GM19452 (cell line): ENCODE data around the gene CUX1.

ENCODE experiments used
- ATAC-seq: cut with Tn5 transposase; IDR thresholded peaks from one replicate; pipeline ENCODE4 v1.9.1; 2021; ENCODE audit not compliant: unreplicated experiment

CUX1 gene

GRCh38 chr7:101952355-101953247 is 135.2 kb downstream of the CUX1 start:
- no peak for ATAC-seq

DNA sequence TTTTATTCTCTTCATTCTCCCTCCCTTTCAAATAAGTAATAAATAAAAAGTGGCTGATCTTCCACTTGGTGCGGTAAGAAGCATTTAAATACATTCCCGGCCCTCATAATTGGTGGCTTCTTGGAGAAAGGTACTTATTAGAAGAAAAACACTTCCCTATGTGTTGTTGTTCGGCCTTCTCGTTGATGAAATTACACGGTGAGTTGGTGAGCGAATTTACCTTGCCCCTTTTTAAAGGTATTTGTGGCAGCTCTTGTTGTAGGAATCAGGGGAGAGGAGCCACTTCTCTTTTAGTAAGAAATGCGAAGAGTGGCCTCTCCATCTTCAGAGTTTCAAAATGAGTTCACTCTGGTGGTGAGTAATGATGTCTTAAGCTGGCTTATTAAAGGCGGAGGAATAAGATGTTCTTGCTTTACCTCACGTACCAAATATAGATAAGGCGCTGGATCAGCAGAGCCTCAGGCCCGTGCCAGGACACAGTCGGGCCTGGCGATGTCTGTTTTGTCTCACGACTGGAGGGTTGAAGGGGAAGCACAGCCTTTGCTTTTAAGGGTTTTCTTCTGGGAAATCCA is 135.9 kb downstream of the CUX1 start:
- no peak for ATAC-seq

- ATAC-seq: no peak
Measured at GRCh38 chr7:101954499-101954898, 137.1 kb downstream of the CUX1 start.

DNA sequence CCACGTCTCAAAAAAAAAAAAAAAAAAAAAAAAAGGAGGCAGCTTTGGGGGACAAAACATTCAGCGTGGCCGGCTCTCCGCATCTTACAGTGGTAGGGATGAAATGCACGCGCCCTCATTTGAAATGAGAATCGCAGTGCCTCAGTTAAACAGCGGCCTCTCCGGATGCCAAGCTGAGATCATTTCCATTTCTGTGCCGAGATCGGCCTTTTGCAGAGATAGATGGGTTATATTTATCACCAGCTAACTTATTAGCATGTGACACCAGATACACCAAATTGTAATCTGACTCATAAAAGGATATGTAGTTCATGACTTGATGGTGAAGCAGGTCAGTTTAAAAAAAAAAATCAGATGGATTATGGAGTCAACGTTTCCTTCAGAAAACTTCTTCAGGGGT is 138.7 kb downstream of the CUX1 start:
- ATAC-seq: no peak

DNA sequence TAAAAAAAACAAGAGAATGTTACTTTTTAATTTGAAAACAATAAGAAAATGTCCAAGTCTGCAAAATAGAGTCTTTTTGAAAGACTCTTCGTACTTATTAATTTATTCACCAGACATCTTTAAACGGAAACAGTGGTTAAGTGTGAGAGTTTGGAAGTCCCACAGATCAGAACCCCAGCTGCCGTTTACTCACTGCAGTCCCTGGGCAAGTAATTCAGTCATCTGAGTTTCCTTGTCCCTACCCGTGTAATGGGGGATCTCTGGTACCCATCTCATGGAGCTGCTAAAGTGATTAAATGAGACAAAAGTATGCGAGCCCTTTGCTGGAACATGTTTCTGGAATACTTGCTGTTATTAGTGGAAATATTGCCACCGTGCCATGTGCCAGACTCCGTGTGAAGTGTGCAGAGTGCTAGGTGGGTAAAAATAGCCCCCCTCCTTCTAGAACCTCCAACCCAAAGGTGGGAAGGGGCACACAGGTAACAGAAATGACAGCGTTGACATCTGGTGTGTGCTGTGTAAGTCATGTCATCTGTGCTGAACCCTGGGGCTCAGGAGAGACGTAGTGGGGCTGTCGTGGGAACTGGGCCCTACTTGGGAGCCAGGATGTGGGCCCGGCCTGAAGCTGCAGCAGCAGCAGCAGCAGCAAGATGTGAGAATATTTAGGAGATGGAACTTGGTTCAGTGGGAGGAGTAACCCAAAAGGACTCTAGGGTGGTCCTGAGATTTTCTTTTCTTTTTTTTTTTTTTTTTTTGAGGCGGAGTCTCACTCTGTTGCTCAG is 140.5 kb downstream of the CUX1 start:
- ATAC-seq: no peak

- ATAC-seq: no peak
Measured at GRCh38 chr7:101959342-101959741, 141.9 kb downstream of the CUX1 start.

DNA sequence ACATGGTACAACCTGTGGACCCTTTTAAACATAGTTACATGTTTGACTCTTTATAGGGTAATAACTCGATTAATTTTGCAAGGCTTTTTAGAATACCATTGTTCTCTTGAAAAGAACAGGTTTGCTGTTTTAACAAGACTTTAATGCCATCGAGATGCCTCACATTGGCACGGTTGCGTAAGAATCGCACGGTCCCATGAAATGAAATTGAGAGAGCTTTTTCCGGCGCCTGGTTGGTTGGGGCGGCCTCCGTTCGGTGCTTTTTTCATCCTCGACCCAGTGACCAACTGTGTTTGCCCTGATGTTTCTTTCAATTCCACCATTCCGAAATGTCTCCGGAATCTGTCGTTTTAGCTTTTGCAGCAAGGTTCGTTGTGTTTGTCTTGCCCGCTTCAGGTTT is 142.4 kb downstream of the CUX1 start:
- no peak for ATAC-seq

- ATAC-seq: no peak
Measured at GRCh38 chr7:101960323-101960722, 142.9 kb downstream of the CUX1 start.

- ATAC-seq: no peak
Measured at GRCh38 chr7:101960985-101961708, 143.7 kb downstream of the CUX1 start.

DNA sequence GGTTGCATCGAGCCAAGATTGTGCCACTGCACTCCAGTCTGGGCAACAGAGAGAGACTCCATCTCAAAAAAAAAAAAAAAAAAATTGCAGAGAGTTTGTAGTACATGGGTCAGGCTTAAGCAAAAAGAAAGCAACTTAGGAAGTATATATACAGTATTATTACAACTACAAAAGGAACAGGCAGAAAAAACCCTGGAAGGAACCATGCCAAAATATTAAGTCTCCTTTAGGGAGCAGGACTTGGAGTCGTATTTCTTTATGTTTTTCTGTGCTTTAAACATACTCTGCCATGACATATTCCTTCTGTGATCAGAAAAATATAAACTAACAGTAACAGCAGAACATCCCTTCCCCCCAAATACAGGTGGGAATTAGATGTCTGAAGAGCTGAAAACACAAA is 144.4 kb downstream of the CUX1 start:
- no peak for ATAC-seq

DNA sequence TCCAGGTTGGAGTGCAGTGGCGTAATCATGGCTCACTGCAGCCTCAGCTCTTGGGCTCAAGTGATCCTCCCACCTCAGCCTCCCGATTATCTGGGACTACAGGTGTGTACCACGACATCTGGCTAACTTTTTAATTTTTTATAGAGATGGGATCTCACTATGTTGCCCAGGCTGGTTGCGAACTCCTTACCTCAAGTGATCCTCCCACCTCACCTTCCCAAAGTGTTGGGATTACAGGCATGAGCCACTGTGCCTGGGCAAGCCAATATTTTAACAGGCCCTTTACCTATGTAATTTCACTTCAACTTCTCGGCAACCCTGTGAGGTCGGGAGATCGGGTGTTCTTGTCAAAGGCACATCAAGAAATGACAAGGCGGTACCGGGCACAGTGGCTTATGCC is 146.3 kb downstream of the CUX1 start:
- no peak for ATAC-seq

GRCh38 chr7:101964680-101965452 is 147.4 kb downstream of the CUX1 start:
- ATAC-seq: no peak

GRCh38 chr7:101968720-101969466 is 151.5 kb downstream of the CUX1 start:
- ATAC-seq: no peak

DNA sequence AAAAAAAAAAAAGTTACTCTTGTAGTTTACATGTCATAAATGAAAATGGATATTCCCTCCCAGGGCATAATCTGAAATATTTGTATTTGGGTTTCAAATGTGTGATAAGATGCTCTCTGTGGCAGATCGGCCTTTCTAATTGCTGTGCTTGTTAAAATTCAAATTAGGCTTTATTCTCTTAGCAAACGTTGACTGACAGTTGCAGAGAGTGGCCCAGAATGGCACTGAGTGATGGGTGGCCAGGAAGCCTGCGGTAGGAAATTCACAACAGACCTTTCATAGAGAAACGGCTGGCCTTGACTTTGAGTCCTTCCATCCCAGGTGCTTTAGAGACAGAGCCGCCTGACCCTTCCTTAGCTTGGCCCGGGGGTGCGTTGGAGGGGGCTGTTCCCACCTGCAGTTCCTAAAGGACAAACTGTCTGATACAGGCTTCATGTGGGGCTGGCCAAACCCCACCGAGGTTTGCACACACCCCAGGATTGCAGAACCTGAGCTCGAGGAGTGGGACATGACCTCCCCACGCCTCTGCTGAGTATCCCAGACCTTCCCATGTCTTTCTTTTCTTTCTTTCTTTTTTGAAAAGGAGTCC is 152.7 kb downstream of the CUX1 start:
- no peak for ATAC-seq

DNA sequence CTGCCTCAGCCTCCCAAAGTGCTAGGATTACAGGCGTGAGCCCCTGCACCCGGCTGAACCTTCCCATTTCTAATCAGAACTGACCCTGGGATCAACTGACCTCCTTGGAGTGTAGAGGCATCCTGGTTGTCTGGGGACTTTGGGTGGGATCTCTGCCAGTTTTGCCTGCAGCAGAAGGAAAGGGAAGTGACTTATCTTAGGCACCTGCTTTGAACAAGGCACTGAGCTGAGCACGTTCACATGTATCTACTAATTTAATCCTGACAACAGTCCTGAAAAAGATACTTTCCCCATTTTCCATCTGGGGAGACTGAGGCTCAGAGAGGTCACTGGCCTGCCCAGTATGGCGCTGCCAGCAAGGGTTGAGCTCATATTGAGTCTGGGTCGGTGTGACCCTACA is 153.4 kb downstream of the CUX1 start:
- no peak for ATAC-seq

GRCh38 chr7:101971457-101971856 is 154.0 kb downstream of the CUX1 start:
- no peak for ATAC-seq

GRCh38 chr7:101972627-101973026 is 155.2 kb downstream of the CUX1 start:
- ATAC-seq: no peak

GRCh38 chr7:101973130-101973529 is 155.7 kb downstream of the CUX1 start:
- no peak for ATAC-seq

DNA sequence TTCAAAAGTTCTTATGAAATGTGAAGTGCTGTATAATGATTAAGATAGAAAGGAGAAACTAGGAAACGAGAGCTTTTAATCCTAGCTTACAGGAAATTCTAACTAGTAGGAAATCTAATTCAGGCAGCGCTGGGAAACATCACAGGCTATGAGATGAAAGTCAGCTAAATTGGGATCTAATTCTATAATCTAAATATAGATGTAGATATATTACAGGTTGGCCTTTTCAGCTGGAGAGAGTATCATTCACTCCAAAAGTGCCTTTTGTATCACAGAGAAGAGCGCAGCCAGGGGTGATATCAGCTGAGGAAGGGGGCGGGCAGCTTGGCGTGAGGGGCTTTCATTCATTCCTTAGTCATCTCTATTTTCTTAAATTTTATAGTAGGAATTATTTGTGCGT is 157.0 kb downstream of the CUX1 start:
- ATAC-seq: no peak
